Skeletal muscle tissue (tissue), 4 donors: ENCODE measurements around the gene SRRM2. TPM values are rescaled to one million over a fixed set of nuclear protein-coding genes. Genes with fewer than 3 reads are reported as not detected.

Source experiments
- H3K27ac ChIP-seq: one replicate; pipeline ENCODE4 v1.7.0; 2013; ENCODE audit warnings: mild to moderate bottlenecking, low read depth, low read length, inconsistent platforms
- H3K27me3 ChIP-seq, 3 donors: one replicate each; pipeline ENCODE4 v1.7.0; 2013; ENCODE audit warnings: low read length in 3 of 3; ENCODE audit not compliant: control insufficient read depth in 3 of 3, insufficient read depth in 3 of 3
- H3K36me3 ChIP-seq, 3 donors: one replicate each; pipeline ENCODE4 v1.7.0; 2013; ENCODE audit warnings: low read length in 3 of 3; ENCODE audit not compliant: control insufficient read depth in 3 of 3, insufficient read depth in 3 of 3
- H3K4me1 ChIP-seq, 3 donors: one replicate each; pipeline ENCODE4 v1.7.0; 2013; ENCODE audit warnings: low read length in 3 of 3, mild to moderate bottlenecking in 3 of 3; ENCODE audit not compliant: control insufficient read depth in 3 of 3, insufficient read depth in 3 of 3
- H3K4me3 ChIP-seq, 3 donors: one replicate each; pipeline ENCODE4 v1.7.0; 2013; ENCODE audit warnings: low read length in 3 of 3
- H3K9ac ChIP-seq, 3 donors: one replicate each; pipeline ENCODE4 v1.7.0; 2013; ENCODE audit warnings: low read length in 3 of 3, mild to moderate bottlenecking in 3 of 3, moderate library complexity in 2 of 3, low read depth in 1 of 3
- H3K9me3 ChIP-seq, 3 donors: one replicate each; pipeline ENCODE4 v1.7.0; 2013; ENCODE audit warnings: low read length in 3 of 3; ENCODE audit not compliant: control insufficient read depth in 3 of 3
- total RNA-seq: library from RNA; depleted of rRNA; stranded (reverse); fragments of >200 nt; gene quantifications from one replicate; pipeline ENCODE4 v1.2.3, GENCODE V29; 2014
- donor health status: Osteomylitis.

SRRM2 gene
- total RNA-seq, 1 donor from 2014 or later = 70.5 TPM

DNA sequence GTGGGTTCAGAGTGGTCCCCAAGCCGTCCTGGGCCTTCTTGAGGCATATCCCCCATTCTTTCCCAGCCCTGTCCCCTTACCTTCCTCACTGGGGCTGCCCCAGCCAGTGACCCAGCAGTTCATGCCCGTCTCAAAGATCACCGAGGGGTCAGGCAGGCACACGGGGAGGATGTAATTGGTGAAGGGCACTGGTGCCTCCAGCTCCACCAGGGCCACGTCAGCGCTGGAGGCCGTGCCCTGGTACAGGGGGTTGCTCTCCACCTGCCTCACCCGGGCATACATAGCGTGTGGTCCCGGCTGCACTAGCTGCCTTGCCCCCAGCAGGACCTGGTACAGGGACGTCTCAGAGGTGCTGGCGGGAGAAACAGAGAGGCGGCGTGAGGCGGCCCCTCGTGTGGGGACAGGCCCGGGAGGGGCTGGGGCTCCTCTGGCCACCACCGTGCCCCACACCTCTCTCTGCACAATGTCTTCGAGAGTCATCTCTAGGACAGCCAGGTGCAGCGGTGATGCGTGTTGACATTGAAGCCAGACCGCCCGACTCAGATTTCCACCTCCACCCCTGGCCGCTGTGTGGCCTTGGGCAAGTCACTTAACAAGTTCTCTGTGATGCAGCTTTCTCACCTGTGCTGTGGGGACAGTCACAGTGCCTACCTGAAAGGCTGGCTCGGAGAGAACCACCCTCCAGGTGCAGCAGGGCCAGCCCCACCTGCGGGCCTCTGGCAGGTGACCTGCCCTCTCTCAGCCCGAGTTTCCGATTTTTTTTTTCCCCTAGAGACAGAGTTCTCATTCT, 38.3 kb upstream of the SRRM2 start:
- no peak overlapping the region for H3K27ac ChIP-seq
- H3K4me3 ChIP-seq = no peak overlapping the region
- no peak overlapping the region for H3K9ac ChIP-seq
- no peaks in the 10 kb centered on the region for H3K9me3 ChIP-seq
- H3K36me3 ChIP-seq = peaks cover 0 to under 1% (median 0%) of the 10 kb centered on the region in 3 donors
- H3K27me3 ChIP-seq = peaks cover 5 to 15% (median 5%) of the 10 kb centered on the region in 3 donors
- H3K4me1 ChIP-seq = peaks cover 3 to 7% (median 5%) of the 10 kb centered on the region in 3 donors

- H3K27me3 ChIP-seq = peaks cover 5 to 15% (median 5%) of the 10 kb centered on the region in 3 donors
- no peaks in the 10 kb centered on the region for H3K9me3 ChIP-seq
- peaks cover 10 to 16% (median 14%) of the 10 kb centered on the region in 3 donors for H3K4me1 ChIP-seq
- no peaks in the 10 kb centered on the region for H3K36me3 ChIP-seq
- no peak overlapping the region for H3K27ac ChIP-seq
- H3K9ac ChIP-seq = no peak overlapping the region
- H3K4me3 ChIP-seq = no peak overlapping the region
Observed at GRCh38 chr16:2715064-2715463, 37.4 kb upstream of the SRRM2 start.

DNA sequence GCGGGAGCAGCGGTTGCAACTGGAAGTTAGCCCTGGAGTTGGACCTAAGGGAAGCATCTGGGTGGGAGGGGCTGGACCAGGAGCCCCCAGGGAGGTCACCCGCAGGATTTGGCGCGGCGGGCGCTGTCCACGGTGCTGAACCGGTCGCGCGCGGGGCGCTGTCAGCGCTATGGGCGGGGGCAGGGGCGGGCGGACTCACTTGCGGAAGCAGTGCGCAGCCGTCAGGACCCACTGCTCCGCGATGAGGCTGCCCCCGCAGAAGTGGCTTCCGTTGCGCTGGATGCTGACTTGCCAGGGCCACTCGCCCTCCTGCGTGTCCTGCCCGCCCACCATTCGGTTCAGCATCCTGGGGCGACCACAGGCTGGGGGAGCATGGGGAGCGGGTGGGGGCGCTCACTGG, 36.9 kb upstream of the SRRM2 start:
- Histone ChIP-seq H3K27me3 (peaks cover 5 to 15% (median 5%) of the 10 kb centered on the region in 3 donors), H3K36me3 (no peaks in the 10 kb centered on the region), H3K27ac (no peak overlapping the region), H3K4me1 (peaks cover 10 to 18% (median 16%) of the 10 kb centered on the region in 3 donors), H3K9me3 (no peaks in the 10 kb centered on the region), H3K4me3 (no peak overlapping the region), H3K9ac (no peak overlapping the region)

DNA sequence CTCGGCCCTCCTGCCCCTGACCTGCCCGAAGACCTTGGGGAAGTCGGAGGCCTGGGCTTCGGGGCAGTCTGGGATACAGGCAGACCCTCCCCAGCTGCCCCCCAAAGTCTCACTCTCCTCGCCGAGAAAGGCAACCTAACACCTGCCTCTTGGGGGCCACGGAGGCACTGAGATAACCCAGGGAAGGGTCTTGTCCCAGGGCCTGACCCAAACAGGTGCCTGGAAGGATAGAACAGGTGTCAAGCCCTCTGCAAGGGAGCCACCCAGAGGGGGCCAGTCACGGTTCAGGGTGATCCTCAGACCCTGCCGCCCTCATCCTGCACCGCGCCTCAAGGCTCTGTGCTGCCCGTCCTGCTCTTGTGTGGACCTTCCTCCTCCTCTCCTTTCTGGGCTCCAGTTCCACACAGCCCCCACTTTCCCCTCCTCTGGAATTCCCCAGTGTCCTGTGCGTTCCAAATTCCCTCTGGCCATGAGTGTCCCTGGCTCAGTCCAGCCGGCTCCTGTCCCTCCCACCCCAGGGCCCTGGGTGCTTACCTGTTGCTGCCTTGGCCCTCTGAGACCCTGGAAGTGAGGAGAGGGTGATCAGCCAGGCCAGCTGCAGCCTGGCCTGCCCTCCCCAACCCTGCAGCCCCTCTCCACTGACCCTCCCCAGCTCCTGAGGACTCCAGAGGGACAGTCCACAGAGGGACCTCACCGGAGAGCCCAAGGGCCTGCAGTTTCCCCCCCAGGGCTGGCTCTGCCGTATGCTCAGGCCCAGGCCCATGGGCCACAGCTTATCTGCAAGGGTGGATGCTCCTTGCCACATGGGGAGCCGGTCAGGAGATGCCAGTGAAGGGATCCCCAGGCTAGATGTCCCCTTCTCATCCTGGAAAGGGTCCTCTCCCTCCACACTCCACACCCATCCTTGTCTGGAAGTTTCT, 36.2 kb upstream of the SRRM2 start:
- Histone ChIP-seq H3K4me1 (peaks cover 10 to 18% (median 16%) of the 10 kb centered on the region in 3 donors), H3K27me3 (peaks cover 5 to 15% (median 5%) of the 10 kb centered on the region in 3 donors), H3K27ac (no peak overlapping the region), H3K36me3 (no peaks in the 10 kb centered on the region), H3K9me3 (no peaks in the 10 kb centered on the region), H3K4me3 (no peak overlapping the region), H3K9ac (no peak overlapping the region)

GRCh38 chr16:2716948-2717347, 35.5 kb upstream of the SRRM2 start:
- Histone ChIP-seq H3K36me3 (no peaks in the 10 kb centered on the region), H3K9ac (no peak overlapping the region)

GRCh38 chr16:2717383-2718263, 34.8 kb upstream of the SRRM2 start:
- H3K4me3 ChIP-seq = no peak overlapping the region
- H3K36me3 ChIP-seq = no peaks in the 10 kb centered on the region
- no peak overlapping the region for H3K27ac ChIP-seq
- no peak overlapping the region for H3K9ac ChIP-seq
- peaks cover 10 to 18% (median 16%) of the 10 kb centered on the region in 3 donors for H3K4me1 ChIP-seq
- H3K27me3 ChIP-seq = peaks cover 5 to 15% (median 5%) of the 10 kb centered on the region in 3 donors
- H3K9me3 ChIP-seq = no peaks in the 10 kb centered on the region

More at GRCh38 chr16:2716948-2717347, 35.5 kb upstream of the SRRM2 start:
- H3K4me1 ChIP-seq = peaks cover 10 to 18% (median 16%) of the 10 kb centered on the region in 3 donors
- H3K4me3 ChIP-seq = no peak overlapping the region
- H3K27ac ChIP-seq = no peak overlapping the region
- H3K9me3 ChIP-seq = no peaks in the 10 kb centered on the region
- H3K27me3 ChIP-seq = peaks cover 5 to 15% (median 5%) of the 10 kb centered on the region in 3 donors

DNA sequence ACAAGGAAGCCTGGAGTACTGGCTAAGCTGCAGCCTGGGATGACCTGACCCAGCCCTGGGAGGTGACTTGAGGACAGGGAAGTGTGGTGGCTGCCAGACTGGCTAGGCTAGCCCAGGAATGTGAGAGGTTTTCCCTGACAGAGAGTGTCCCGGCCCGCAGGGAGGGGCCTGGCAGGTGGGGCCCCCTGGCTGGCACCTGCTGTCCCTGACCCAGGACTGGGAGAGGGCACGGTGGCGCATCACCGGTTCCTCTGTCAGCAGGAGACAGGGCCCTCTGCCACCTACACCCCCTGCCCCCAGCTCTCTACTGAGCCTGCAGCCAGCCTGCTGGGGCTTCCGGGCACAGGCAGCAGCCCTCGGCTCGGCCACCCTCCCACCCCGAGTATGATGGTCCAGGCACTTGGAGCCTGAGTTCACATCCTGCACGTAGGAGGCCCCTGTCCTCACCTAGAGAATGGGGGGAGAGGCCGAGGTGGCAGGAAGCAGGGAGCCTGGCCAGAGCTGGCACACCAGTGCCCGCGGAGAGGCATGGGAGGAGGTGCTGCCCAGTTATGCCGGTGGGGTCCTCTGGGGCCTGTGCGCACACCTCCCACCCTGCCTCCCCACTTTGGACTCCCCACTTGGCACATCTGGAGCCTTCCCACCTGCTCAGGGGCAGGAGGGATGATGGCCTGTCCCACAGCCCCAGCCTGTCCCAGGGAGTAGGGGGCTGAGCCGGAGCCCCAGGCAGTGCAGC, 32.9 kb upstream of the SRRM2 start:
- Histone ChIP-seq H3K4me3 (no peak overlapping the region), H3K36me3 (no peaks in the 10 kb centered on the region), H3K9me3 (no peaks in the 10 kb centered on the region), H3K27me3 (peaks cover 2 to 17% (median 5%) of the 10 kb centered on the region in 3 donors), H3K9ac (peak overlapping the region in 2 of 3 donors; percentile 20 to 40), H3K27ac (no peak overlapping the region), H3K4me1 (peaks cover 10 to 18% (median 16%) of the 10 kb centered on the region in 3 donors)

DNA sequence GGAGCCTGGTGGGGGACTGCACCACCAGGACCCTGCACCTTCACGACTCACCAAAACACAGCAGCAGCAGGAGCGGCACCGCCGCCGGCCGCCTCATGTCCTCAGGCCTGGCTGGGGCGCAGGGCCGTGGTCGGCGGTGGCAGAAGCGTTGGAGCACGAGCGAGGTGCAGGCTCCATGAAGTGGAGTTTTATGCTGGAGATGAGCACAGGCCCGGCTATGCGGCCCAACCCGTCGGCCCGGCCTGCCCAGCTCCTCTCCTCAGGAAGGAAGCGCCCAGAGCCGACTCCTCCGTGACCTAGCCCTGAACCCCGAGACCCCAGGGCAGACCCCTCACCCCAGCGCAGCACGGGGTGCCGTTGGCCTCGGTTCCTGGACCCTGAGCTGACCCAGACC, 32.4 kb upstream of the SRRM2 start, which contains the start of gene PRSS27:
Gene PRSS27, minus strand, starts transcription at position 161 of the 394 bp plus-strand sequence. Its CDS starts 64 bp downstream, at position 97.
- no peaks in the 10 kb centered on the region for H3K9me3 ChIP-seq
- no peaks in the 10 kb centered on the region for H3K36me3 ChIP-seq
- peak within 1 kb of the TSS in 2 of 3 donors; percentile 46 to 61 for H3K4me3 ChIP-seq
- H3K27ac ChIP-seq = no peak within 1 kb of the TSS
- H3K4me1 ChIP-seq = peaks cover 10 to 18% (median 16%) of the 10 kb centered on the region in 3 donors
- H3K27me3 ChIP-seq = peaks cover 3 to 23% (median 8%) of the 10 kb centered on the region in 3 donors
- H3K9ac ChIP-seq = peak within 1 kb of the TSS; percentile 20 to 76 (median 70)
